T-helper 2 cell treated with Interferon-gamma antibody and Interleukin-4, amounts not matched to agents 5 μg/mL and 100 μg/mL, for 36 hours (primary cell): ENCODE results near the gene KAT5.
"Not testable (repeated sequence)": the region's sequence is repeated elsewhere in the genome, so short reads cannot be mapped to it uniquely, and the experiment has no call there.

Experiments
- DNase-seq: peaks from one replicate; pipeline ENCODE4 v3.0.0; 2021; ENCODE audit warnings: low spot score
- H3K27ac Mint-ChIP-seq: one replicate; pipeline ENCODE4 v1.8.0; 2021; ENCODE audit warnings: mild to moderate bottlenecking, mixed read lengths
- H3K27me3 Mint-ChIP-seq: one replicate; pipeline ENCODE4 v1.8.0; 2021; ENCODE audit warnings: low read depth, mixed read lengths
- H3K36me3 Mint-ChIP-seq: one replicate; pipeline ENCODE4 v1.8.0; 2021; ENCODE audit warnings: low read depth, mixed read lengths
- H3K4me1 Mint-ChIP-seq: one replicate; pipeline ENCODE4 v1.8.0; 2021; ENCODE audit warnings: low read depth, mixed read lengths
- H3K4me3 Mint-ChIP-seq: one replicate; pipeline ENCODE4 v1.8.0; 2022; ENCODE audit warnings: mild to moderate bottlenecking, moderate library complexity, mixed read lengths
- H3K9me3 Mint-ChIP-seq: one replicate; pipeline ENCODE4 v1.8.0; 2021; ENCODE audit warnings: mixed read lengths

Gene KAT5

GRCh38 chr11:65698205-65698604, 13.8 kb upstream of the KAT5 start:
- H3K27me3 Mint-ChIP-seq = peaks cover 13% of the 10 kb centered on the region
- no peak overlapping the region for H3K4me3 Mint-ChIP-seq
- H3K9me3 Mint-ChIP-seq = no peaks in the 10 kb centered on the region
- DNase-seq = no peak
- H3K27ac Mint-ChIP-seq = no peak overlapping the region
- no peaks in the 10 kb centered on the region for H3K4me1 Mint-ChIP-seq
- H3K36me3 Mint-ChIP-seq = no peaks in the 10 kb centered on the region

DNA sequence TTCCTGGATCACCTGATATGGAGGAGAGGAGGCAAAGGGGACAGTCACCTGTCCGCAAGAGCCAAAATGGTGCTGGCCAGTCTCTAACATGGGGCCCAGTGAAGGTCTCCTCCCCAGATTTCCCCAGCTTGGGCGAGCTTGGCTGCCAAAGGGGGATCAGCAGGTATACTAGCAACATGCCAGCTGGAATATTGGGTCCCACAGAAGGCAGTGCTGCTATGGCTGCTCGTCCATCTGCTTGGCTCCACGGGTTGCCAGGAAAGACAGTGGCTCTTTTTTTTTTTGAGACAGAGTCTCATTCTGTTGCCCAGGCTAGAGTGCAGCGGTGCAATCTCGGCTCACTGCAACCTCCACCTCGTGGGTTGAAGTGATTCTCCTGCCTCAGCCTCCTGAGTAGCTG, 12.7 kb upstream of the KAT5 start:
- no peaks in the 10 kb centered on the region for H3K36me3 Mint-ChIP-seq
- no peaks in the 10 kb centered on the region for H3K9me3 Mint-ChIP-seq
- DNase-seq = no peak
- no peak overlapping the region for H3K4me3 Mint-ChIP-seq
- peaks cover 14% of the 10 kb centered on the region for H3K27me3 Mint-ChIP-seq
- no peak overlapping the region for H3K27ac Mint-ChIP-seq
- H3K4me1 Mint-ChIP-seq = no peaks in the 10 kb centered on the region

- no peak overlapping the region for H3K27ac Mint-ChIP-seq
- H3K27me3 Mint-ChIP-seq = peaks cover 16% of the 10 kb centered on the region
- no peaks in the 10 kb centered on the region for H3K9me3 Mint-ChIP-seq
- H3K36me3 Mint-ChIP-seq = no peaks in the 10 kb centered on the region
- DNase-seq = no peak
- no peaks in the 10 kb centered on the region for H3K4me1 Mint-ChIP-seq
- H3K4me3 Mint-ChIP-seq = no peak overlapping the region
Measured at GRCh38 chr11:65700399-65700798, 11.7 kb upstream of the KAT5 start.

- Mint-ChIP-seq H3K4me1 (peaks cover 2% of the 10 kb centered on the region), H3K36me3 (no peaks in the 10 kb centered on the region), H3K9me3 (no peaks in the 10 kb centered on the region), H3K27ac (no peak overlapping the region), H3K27me3 (peaks cover 16% of the 10 kb centered on the region), H3K4me3 (no peak overlapping the region)
- DNase-seq = no peak
Measured at GRCh38 chr11:65701686-65702085, 10.4 kb upstream of the KAT5 start.

GRCh38 chr11:65703846-65704245, 8.2 kb upstream of the KAT5 start:
- peaks cover 12% of the 10 kb centered on the region for H3K27me3 Mint-ChIP-seq
- no peaks in the 10 kb centered on the region for H3K9me3 Mint-ChIP-seq
- no peak for DNase-seq
- no peak overlapping the region for H3K27ac Mint-ChIP-seq
- peaks cover 2% of the 10 kb centered on the region for H3K4me1 Mint-ChIP-seq
- no peak overlapping the region for H3K4me3 Mint-ChIP-seq
- H3K36me3 Mint-ChIP-seq = no peaks in the 10 kb centered on the region

GRCh38 chr11:65706303-65706763, 5.7 kb upstream of the KAT5 start:
- H3K27me3 Mint-ChIP-seq, H3K4me3 Mint-ChIP-seq, H3K4me1 Mint-ChIP-seq: not testable (repeated sequence)

GRCh38 chr11:65707002-65707401, 5.0 kb upstream of the KAT5 start:
- not testable (repeated sequence) for H3K4me1 Mint-ChIP-seq, H3K27ac Mint-ChIP-seq, H3K27me3 Mint-ChIP-seq, H3K4me3 Mint-ChIP-seq, H3K36me3 Mint-ChIP-seq, DNase-seq, H3K9me3 Mint-ChIP-seq

More at GRCh38 chr11:65706303-65706763, 5.7 kb upstream of the KAT5 start:
- DNase-seq = peak; percentile 69
- not testable (repeated sequence) for H3K36me3 Mint-ChIP-seq, H3K27ac Mint-ChIP-seq, H3K9me3 Mint-ChIP-seq

GRCh38 chr11:65708451-65708850, 3.6 kb upstream of the KAT5 start:
- Mint-ChIP-seq H3K36me3 (peaks cover 10% of the 10 kb centered on the region), H3K27ac (no peak overlapping the region), H3K4me3 (no peak overlapping the region), H3K9me3 (no peaks in the 10 kb centered on the region), H3K27me3 (peaks cover 4% of the 10 kb centered on the region), H3K4me1 (peaks cover 12% of the 10 kb centered on the region)
- no peak for DNase-seq

DNA sequence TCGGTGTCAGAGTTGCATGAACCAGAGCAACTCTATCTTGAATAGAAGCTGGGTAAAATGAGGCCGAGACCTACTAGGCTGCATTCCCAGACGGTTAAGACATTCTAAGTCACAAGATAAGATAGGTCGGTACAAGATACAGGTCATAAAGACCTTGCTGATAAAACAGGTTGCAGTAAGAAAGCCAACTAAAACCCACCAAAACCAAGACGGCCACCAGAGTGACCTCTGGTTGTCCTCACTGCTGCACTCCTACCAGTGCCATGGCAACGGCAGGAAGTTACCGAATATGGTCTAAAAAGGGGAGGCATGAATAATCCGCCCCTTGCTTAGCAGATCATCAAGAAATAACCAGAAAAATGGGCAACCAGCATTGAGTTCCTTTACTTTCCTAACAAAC, 2.4 kb upstream of the KAT5 start:
- Mint-ChIP-seq H3K9me3 (no peaks in the 10 kb centered on the region), H3K27ac (no peak overlapping the region), H3K4me3 (no peak overlapping the region), H3K36me3 (peaks cover 20% of the 10 kb centered on the region), H3K27me3 (no peaks in the 10 kb centered on the region), H3K4me1 (peaks cover 15% of the 10 kb centered on the region)
- no peak for DNase-seq

DNA sequence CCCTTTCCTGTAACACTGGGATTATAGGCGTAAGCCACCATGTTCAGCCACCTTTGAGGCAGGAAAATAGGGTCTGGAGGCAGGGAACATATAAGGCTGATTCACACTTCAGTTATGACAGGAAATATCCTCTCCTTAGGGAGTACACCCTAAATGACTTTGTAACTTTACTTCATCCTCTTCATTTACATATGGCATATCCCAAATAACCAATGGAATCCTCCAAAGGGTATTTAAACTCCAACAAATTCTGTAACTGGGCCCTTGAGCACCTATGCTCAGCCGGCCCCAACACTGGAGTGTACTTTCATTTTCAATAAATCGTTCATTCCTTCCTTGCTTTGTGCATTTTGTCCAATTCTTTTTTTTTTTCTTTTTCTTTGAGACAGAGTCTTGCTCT, 1.6 kb upstream of the KAT5 start:
- H3K27ac Mint-ChIP-seq = no peak overlapping the region
- peaks cover 26% of the 10 kb centered on the region for H3K36me3 Mint-ChIP-seq
- peaks cover 19% of the 10 kb centered on the region for H3K4me1 Mint-ChIP-seq
- no peak for DNase-seq
- H3K9me3 Mint-ChIP-seq = no peaks in the 10 kb centered on the region
- H3K4me3 Mint-ChIP-seq = no peak overlapping the region
- H3K27me3 Mint-ChIP-seq = no peaks in the 10 kb centered on the region

DNA sequence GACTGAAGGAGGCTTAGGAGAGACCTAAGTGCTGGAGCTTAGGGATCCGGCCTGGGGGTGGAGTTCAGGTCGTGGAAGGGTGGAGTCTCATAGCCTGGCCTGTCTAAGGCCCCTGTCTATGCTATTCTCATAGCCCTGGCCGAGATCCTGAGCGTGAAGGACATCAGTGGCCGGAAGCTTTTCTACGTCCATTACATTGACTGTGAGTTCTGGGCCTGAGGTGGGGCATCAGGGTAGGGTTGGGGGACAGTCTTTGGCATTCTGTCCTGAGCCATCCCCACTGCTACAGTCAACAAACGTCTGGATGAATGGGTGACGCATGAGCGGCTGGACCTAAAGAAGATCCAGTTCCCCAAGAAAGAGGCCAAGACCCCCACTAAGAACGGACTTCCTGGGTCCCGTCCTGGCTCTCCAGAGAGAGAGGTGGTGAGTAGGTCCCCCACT, 603 bp downstream of the KAT5 start:
- no peaks in the 10 kb centered on the region for H3K27me3 Mint-ChIP-seq
- peaks cover 18% of the 10 kb centered on the region for H3K4me1 Mint-ChIP-seq
- H3K9me3 Mint-ChIP-seq = no peaks in the 10 kb centered on the region
- peak overlapping the region; percentile 99 for H3K27ac Mint-ChIP-seq
- DNase-seq = no peak
- peaks cover 44% of the 10 kb centered on the region for H3K36me3 Mint-ChIP-seq
- H3K4me3 Mint-ChIP-seq = peak overlapping the region; percentile 93

- Mint-ChIP-seq H3K27me3 (no peaks in the 10 kb centered on the region), H3K27ac (peak overlapping the region; percentile 63), H3K9me3 (no peaks in the 10 kb centered on the region), H3K4me1 (peaks cover 21% of the 10 kb centered on the region), H3K4me3 (peak overlapping the region; percentile 93), H3K36me3 (peaks cover 49% of the 10 kb centered on the region)
- DNase-seq = no peak
Measured at GRCh38 chr11:65713212-65713969, 1.3 kb downstream of the KAT5 start.

GRCh38 chr11:65714433-65714832, 2.4 kb downstream of the KAT5 start:
- no peaks in the 10 kb centered on the region for H3K27me3 Mint-ChIP-seq
- H3K9me3 Mint-ChIP-seq = no peaks in the 10 kb centered on the region
- no peak for DNase-seq
- peaks cover 30% of the 10 kb centered on the region for H3K4me1 Mint-ChIP-seq
- no peak overlapping the region for H3K27ac Mint-ChIP-seq
- H3K4me3 Mint-ChIP-seq = peak overlapping the region; percentile 34
- peaks cover 59% of the 10 kb centered on the region for H3K36me3 Mint-ChIP-seq

DNA sequence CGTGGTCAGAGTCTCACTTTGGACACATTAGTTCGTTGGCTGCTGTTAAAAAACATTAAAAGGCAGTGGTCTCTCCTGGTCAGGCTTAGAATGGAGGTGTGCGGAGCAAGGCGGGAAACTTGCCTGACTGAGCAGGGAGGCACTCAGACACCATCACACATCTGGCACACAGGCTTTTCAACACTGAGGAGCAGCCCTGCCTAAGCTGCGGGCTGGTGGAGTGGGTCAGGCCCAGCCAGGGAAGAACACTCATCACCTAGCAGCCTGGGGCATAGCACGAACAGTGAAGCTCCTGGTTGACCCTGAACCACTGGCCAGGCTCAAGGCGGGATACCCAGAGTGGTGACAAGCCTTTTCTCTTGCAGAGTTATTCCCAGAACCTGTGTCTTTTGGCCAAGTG, 4.2 kb downstream of the KAT5 start:
- H3K27ac Mint-ChIP-seq = no peak overlapping the region
- peaks cover 68% of the 10 kb centered on the region for H3K36me3 Mint-ChIP-seq
- H3K27me3 Mint-ChIP-seq = no peaks in the 10 kb centered on the region
- H3K4me1 Mint-ChIP-seq = peaks cover 29% of the 10 kb centered on the region
- H3K4me3 Mint-ChIP-seq = no peak overlapping the region
- no peaks in the 10 kb centered on the region for H3K9me3 Mint-ChIP-seq
- no peak for DNase-seq
